GM18867 (cell line): Measurements from ENCODE around the gene SORCS2.

Source experiments
- ATAC-seq: cut with Tn5 transposase; IDR thresholded peaks from one replicate; pipeline ENCODE4 v1.9.1; 2021; ENCODE audit warnings: mild to moderate bottlenecking, moderate library complexity; ENCODE audit not compliant: unreplicated experiment

The SORCS2 gene

GRCh38 chr4:7790023-7790422, 597.7 kb downstream of the SORCS2 start:
- ATAC-seq, result no peak

GRCh38 chr4:7790999-7791398, 598.7 kb downstream of the SORCS2 start:
- no peak for ATAC-seq
